ENCODE data around the gene MYZAP.

DNA sequence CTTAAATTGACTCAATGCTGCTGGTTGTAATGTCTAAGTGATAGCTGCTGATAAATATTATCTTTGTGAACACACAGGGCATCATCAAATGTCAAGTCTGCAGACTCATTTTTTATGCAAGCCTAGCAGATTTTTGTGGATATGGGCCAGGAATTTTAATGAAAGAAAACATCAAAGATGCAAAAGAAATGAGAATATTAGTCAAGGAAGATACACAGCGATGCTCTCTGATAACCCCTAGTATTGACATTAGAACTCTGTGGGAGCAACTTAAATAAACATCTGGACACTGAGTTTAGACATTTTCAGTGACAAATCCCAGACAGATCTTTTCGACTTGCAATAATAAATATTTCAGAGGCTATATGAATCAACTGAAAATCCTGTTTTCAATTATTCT is 143.2 kb downstream of the MYZAP start:
- TF ChIP-seq, protein P1, sequence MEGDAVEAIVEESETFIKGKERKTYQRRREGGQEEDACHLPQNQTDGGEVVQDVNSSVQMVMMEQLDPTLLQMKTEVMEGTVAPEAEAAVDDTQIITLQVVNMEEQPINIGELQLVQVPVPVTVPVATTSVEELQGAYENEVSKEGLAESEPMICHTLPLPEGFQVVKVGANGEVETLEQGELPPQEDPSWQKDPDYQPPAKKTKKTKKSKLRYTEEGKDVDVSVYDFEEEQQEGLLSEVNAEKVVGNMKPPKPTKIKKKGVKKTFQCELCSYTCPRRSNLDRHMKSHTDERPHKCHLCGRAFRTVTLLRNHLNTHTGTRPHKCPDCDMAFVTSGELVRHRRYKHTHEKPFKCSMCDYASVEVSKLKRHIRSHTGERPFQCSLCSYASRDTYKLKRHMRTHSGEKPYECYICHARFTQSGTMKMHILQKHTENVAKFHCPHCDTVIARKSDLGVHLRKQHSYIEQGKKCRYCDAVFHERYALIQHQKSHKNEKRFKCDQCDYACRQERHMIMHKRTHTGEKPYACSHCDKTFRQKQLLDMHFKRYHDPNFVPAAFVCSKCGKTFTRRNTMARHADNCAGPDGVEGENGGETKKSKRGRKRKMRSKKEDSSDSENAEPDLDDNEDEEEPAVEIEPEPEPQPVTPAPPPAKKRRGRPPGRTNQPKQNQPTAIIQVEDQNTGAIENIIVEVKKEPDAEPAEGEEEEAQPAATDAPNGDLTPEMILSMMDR (IDR thresholded peaks at IDR 0.05), result no peak
- no peak for TF ChIP-seq ZFX (IDR thresholded peaks at IDR 0.05; ENCODE audit: borderline replicate concordance)

Data from 22Rv1 (cell line).